LHCN-M2 (cell line): ENCODE results near the gene FER1L5. TPM values are rescaled to one million over a fixed set of nuclear protein-coding genes. Genes with fewer than 3 reads are reported as not detected.

Experiments
- DNase-seq: peaks from one replicate; pipeline ENCODE4 v3.0.0-alpha.2; 2012; ENCODE audit warnings: low read depth
- polyA plus RNA-seq: library from polyadenylated mRNA; unstranded; fragments of >200 nt; gene quantifications from one replicate; pipeline ENCODE4 v1.2.1, GENCODE V29; 2012; ENCODE audit warnings: missing spikeins
- total RNA-seq: library from RNA; depleted of rRNA; stranded (reverse); fragments of >200 nt; gene quantifications from 2 replicates; pipeline ENCODE4 v1.2.3, GENCODE V29; 2014; rRNA removed

The FER1L5 gene
- not detected in 2 replicates for total RNA-seq
- 0.01 TPM for polyA plus RNA-seq

GRCh38 chr2:96642564-96643360 is at the start of gene FER1L5:
Gene FER1L5, plus strand, starts transcription at chr2:96642764. Its CDS starts 73 bp downstream, at chr2:96642837.
- peak; percentile 12 for DNase-seq

- DNase-seq: no peak
Measured at GRCh38 chr2:96594282-96594681, 48.3 kb upstream of the FER1L5 start.

- DNase-seq: no peak
Measured at GRCh38 chr2:96594691-96595152, 47.8 kb upstream of the FER1L5 start.

- no peak for DNase-seq
Measured at GRCh38 chr2:96596596-96596995, 46.0 kb upstream of the FER1L5 start.

- DNase-seq: no peak
Measured at GRCh38 chr2:96599941-96600340, 42.6 kb upstream of the FER1L5 start.

GRCh38 chr2:96601382-96602292 is 40.9 kb upstream of the FER1L5 start:
- no peak for DNase-seq

- no peak for DNase-seq
Measured at GRCh38 chr2:96602330-96602823, 40.2 kb upstream of the FER1L5 start.

GRCh38 chr2:96604104-96604503 is 38.5 kb upstream of the FER1L5 start:
- no peak for DNase-seq

- DNase-seq: peak; percentile 85
Measured at GRCh38 chr2:96608469-96609455, 33.8 kb upstream of the FER1L5 start.

- no peak for DNase-seq
Measured at GRCh38 chr2:96616128-96616527, 26.4 kb upstream of the FER1L5 start.

- no peak for DNase-seq
Measured at GRCh38 chr2:96616535-96616934, 26.0 kb upstream of the FER1L5 start.

GRCh38 chr2:96617012-96617411 is 25.6 kb upstream of the FER1L5 start:
- DNase-seq: no peak

- no peak for DNase-seq
Measured at GRCh38 chr2:96618596-96619283, 23.8 kb upstream of the FER1L5 start.

GRCh38 chr2:96622544-96622943 is 20.0 kb upstream of the FER1L5 start:
- DNase-seq: no peak

- DNase-seq: no peak
Measured at GRCh38 chr2:96623116-96623515, 19.4 kb upstream of the FER1L5 start.

GRCh38 chr2:96625571-96626552 is 16.7 kb upstream of the FER1L5 start:
- no peak for DNase-seq

GRCh38 chr2:96626553-96626942 is 16.0 kb upstream of the FER1L5 start:
- no peak for DNase-seq

- DNase-seq: peak; percentile 39
Measured at GRCh38 chr2:96631804-96632435, 10.6 kb upstream of the FER1L5 start.

- no peak for DNase-seq
Measured at GRCh38 chr2:96633641-96634040, 8.9 kb upstream of the FER1L5 start.
